GM23248 (cell line): Measurements from ENCODE around the gene MRAS.

Experiments used
- EZH2 ChIP-seq: fragments of 200-600 bp; sonication (generic); IDR thresholded peaks from 2 replicates; pipeline ENCODE4 v1.6.1; 2018; ENCODE audit warnings: antibody characterized with exemption, mild to moderate bottlenecking; ENCODE audit not compliant: insufficient read depth, poor library complexity, severe bottlenecking
- EZH2phosphoT487 ChIP-seq: fragments of 200-600 bp; sonication (generic); IDR thresholded peaks from 2 replicates; pipeline ENCODE4 v1.6.1; 2018; ENCODE audit warnings: antibody characterized with exemption, moderate library complexity, mild to moderate bottlenecking, low read depth; ENCODE audit not compliant: insufficient read depth

DNA sequence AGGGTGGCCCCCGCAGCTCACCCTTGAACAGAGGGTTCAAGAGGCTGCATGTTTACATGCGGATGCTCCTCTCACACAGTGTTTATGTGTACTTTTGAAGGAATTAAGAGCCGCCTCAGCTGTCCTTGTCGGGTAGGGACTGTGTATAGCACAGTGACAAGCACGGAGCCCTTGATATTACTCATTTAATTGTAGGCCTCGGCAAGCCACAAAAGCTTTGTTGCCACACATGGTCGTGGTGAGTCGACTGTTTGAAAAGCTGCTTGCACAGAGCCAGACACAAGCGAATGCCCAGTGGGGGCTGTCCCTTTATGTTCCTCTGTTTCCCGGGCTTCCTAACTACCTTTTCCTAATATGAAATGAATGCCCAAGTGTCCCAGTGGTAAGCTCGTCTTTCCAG is 90.5 kb downstream of the MRAS start:
- TF ChIP-seq EZH2 = no peak
- no peak for TF ChIP-seq EZH2phosphoT487
